NCI-H345 treated with DMSO at 0.1 percent for 48 hours (cell line): ENCODE data around the gene C6orf132.

Experiments
- DNase-seq: peaks from one replicate; lab custom pipeline; 2025; ENCODE audit not compliant: unreplicated experiment; lab: John Stamatoyannopoulos, UW

The C6orf132 gene

DNA sequence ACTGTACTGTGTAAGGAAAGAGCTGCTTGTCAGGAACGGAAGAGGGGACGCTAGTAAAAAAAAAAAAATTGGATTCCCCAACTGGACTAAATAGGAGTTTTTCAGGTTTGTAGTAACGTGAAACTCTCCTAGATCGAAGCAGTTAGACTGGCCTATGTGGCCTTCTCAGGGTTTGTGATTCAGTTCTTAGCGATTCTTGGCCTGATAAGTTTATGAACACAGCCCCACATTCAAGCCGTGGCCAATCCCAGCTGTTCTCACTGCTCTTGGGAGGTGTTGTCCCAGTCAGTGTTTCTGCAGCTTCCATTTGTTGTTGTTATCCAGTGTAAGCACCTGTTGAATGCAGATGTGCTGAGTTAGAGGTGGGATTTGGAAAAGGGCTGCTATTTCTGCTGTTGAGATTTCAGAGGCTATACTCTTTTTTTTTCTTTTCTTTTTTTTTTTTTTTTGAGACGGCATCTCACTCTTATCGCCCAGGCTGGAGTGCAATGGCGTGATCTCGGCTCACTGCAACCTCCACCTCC lies 62.4 kb downstream of the C6orf132 start:
- no peak for DNase-seq

DNA sequence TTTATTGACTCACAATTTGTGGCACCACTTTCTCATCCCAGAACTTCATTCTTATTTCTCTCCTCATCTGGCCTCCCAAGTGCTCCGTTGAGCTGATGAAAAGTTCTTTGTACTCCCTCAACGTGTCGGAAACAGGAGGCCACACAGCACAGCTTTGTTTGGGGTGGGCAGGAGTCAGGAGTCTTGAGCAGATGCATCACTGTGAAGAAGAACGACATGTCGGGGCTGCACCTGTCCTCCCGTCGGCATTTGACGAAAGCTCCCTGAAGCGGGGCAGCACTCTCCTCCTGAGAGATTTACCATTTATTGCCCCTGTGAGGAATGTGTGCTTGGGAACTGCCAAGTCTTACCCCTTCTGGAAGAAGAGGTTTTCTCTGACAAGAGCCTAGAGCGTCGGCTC lies 64.0 kb downstream of the C6orf132 start:
- no peak for DNase-seq

DNA sequence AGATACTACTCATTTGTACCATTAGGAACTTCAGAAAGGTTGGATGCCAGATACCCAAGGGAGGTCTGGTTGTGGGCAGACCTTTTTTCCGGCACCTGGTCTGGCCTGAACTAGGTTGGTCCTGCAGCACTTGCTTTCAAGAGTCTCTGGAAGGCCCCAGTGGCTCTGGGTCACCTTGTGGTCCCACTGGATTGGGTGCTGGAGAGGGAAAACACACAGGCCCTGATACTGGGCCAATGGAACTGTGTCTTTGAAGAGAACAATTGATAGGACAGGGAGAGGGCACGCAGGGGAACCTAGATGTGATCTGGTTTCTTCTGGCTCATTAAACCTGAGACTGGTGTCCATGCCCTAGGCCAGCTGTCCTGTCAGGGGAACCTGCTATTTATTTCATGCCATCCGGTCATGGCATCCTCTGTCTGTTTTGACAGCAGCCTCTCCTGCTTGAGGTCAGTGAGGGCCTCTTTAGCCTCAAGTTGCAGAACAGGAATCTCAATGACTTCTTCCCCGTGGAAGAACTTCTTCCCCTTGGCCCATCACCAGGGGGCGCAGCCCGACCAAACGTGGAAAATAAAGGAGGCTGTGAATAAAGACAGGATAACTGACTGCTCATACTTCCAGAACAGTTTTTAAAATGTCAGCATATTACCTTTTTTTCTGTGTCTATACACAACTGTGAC lies 67.1 kb downstream of the C6orf132 start:
- DNase-seq: peak; percentile 32

DNA sequence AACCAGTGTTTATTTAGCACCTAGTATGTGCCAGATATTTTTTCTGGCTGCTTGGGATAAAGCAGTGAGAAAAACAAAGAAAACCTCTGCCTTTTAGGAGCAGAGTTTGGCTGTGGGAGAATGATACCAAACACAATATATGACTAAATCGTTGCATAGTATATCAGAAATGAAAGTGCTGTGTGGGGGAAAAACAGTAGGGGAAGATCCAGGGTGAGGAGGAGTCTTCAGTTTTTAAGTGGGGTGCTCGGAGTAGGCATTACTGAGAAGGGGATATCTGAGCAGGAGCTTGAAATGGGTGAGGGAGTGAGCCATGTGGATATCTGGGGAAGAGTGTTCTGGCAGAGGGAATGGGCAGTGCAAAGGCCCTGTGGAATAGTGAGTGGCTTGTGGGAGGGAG lies 69.1 kb downstream of the C6orf132 start:
- no peak for DNase-seq

DNA sequence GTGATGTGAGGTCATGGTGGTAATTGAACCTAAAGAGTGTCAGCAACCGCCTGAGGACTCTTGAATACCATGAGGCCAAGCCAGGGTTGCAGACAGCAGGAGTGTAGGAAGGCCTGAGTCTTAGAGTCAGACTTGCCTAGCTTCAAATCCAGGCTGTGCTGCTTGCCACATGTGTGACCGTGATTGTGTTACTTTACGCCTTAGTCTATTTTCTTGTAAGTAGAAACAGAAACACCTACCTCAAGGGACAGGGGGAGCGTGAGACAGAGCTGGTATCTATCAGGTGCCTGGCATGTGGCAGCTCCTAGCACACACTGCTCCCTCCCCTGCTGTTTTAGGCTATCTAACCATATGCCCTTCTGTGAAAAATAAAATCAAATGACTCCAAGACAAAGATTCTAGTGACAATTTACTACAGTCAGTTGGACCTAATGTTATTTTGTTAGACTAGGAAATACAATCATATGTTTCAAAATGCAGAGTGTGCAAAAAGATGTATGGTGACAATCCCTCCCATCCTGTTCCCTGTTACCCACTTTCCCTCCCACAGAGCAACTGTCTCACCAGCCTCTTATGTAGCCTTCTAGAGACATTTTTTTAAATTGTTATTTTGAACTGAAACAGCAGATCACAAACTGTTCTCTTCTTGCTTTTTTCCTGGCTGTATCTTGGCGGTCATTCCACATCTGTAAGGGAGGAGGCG lies 70.4 kb downstream of the C6orf132 start:
- DNase-seq: no peak

DNA sequence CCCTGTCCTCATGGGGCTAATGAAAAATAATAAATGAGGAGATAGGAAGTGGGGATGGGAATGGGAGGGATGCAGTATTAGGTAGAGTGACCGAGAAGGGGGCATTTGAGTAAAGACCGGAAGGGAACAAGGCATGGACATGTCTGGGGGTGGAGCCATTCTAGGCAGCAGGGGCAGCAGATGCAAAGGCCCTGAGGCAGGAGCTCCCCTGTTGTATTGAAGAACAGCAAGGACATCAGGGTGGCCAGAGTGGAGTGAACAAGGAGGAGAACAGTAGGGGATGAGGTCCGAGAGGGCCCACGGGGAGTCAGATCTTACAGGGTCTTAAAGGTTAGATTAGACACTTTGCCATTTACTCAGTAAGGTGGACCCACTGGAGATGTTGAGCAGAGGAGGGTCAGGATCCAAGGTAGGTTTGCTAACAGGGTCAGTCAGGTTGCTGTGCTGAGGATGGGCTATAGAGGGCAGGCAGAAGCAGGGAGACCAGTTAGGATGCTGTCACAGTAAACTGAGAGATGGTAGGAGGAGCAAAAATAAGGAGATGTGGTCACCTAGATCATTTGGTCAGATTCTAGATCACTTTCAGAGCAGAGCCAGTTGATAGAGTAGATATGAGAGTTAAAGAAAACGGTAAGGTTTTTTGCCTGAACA lies 73.4 kb downstream of the C6orf132 start:
- DNase-seq: no peak

DNA sequence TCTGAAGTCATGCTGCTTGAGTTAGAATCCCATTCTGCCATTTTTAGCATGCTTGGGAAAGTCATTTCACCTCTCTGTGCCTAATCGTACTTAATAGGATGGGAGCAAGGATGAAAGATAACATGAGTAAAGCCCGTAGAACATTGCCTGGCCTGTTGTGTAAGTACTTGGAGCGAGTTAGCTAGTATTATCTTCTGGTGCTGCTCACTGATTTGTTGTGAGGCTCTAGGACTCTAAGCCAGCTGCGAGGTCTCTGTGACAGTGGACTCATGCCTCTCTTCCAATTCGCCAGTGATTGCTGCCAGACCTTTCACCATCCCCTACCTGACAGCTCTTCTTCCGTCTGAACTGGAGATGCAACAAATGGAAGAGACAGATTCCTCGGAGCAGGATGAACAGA lies 74.2 kb downstream of the C6orf132 start:
- DNase-seq: no peak

DNA sequence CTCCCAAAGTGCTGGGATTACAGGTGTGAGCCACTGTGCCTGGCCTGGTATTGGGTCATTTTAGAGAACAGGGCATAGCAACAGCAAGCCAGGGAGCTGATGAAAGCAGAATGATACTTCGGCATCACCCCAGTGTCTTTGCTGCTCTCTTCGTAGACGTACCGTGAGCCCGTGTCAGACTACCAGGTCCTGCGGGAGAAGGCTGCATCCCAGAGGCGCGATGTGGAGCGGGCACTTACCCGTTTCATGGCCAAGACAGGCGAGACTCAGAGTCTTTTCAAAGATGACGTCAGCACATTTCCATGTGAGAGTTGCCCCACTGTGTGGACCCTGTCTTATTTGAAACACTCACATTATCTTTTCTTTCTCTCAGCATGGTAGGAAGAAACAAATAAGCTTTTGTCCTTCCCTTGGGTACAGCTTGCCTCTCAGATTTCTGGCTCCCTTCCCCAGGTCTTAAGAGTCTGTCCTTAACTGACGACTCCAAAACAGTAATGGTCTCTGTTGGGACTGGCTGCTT lies 76.2 kb downstream of the C6orf132 start:
- DNase-seq: no peak

DNA sequence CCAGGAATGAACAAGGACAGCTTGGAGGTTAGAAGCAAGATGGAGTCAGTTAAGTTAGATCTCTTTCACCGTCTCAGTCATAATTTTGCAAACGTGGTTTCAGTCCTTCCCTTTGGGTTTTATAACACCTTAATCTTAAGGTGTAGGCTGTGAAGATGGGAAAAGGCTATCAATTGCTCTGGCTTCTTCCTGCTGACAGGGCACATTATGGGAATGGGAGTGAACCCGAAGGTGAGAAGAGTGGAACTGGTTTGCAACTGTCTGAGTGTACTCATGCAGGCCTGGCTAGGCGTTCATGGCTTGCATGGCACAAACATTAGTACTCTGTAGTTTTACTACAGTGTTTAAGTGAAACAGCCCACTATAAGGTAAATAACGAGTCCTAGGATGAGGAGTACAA lies 82.7 kb downstream of the C6orf132 start:
- no peak for DNase-seq

DNA sequence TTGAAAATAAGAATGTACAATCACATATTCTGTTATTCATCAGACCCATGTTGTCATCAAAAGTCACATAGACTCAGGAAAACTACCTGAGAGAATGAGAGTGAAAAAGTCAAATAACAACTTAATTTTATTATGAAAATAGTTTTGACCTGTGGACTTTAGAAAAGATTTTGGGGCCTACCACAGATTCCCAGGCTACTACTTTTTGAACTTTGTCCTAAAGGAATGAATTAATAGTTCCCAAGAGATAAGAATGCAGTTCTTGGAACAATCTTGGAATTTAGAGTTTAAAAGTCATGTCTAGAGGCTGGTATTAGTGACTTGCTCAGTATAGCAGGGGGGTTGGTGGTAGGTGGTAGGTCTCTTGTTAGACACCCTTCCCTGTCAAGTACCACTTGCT lies 88.8 kb downstream of the C6orf132 start:
- DNase-seq: no peak

DNA sequence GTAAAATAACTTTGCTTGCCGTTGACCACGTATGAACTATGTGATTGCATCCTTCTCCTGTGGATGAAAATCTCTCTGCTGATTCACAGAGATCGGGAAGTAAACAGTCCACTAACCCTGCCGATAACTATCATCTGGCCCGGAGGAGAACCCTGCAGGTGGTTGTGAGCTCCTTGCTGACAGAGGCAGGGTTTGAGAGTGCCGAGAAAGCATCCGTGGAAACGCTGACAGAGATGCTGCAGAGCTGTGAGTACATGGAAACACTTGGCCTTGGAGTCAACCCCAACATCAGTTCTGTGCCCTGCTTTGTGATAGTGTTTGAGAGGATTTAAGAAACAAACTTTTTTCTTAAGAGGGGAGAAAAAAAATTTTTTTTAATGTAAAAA lies 91.2 kb downstream of the C6orf132 start:
- DNase-seq: no peak
